ENCODE measurements around the gene BEST3.

BEST3 gene

DNA sequence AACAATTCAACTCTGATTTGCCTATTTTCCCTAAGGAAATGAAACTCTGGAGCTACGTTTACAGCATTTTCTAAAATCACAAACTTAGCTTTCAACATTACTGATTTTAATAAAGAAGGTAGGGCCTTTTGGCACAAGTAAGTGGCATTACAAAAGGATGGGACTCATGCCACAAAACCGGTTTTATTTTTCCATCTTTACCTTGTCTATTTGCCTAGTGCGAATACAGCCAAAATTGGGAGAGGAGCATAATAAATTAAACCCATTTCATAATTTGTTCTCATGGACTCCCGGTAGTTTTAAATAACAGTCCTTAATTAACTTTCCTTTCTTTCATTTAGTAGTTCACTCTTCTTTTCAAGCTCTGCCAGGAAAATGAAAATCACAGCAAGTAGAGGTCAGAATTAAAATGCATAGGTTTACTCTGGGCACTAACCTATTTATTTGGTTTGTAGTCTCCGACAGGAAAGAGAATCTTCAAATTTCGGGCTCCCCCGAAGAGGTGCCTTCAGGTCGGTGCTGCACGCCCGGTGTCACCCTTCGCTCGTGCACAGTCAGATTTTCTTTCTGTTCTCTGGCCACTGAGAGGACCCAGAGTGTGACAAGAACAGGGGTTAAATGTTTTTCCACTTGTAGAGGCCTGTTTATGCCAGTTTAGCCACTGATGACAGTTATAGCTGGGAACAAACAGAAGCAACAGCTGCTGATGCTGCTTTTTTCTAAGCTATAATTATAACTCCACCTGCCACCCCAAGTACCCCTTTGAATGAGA, at the start of gene BEST3:
Gene BEST3 (minus strand): TSS at position 535 of the 772 bp plus-strand sequence. CDS start 1,505 bp downstream, outside the sequence.
- H3K4me3 ChIP-seq (ENCODE audit: low read depth, low read length): no peak within 1 kb of the TSS
- ChIA-PET POLR2A (no interaction called here), CTCF (no interaction called here)
- no peak for DNase-seq (ENCODE audit: low read depth, low spot score)
- TF ChIP-seq, protein P1, sequence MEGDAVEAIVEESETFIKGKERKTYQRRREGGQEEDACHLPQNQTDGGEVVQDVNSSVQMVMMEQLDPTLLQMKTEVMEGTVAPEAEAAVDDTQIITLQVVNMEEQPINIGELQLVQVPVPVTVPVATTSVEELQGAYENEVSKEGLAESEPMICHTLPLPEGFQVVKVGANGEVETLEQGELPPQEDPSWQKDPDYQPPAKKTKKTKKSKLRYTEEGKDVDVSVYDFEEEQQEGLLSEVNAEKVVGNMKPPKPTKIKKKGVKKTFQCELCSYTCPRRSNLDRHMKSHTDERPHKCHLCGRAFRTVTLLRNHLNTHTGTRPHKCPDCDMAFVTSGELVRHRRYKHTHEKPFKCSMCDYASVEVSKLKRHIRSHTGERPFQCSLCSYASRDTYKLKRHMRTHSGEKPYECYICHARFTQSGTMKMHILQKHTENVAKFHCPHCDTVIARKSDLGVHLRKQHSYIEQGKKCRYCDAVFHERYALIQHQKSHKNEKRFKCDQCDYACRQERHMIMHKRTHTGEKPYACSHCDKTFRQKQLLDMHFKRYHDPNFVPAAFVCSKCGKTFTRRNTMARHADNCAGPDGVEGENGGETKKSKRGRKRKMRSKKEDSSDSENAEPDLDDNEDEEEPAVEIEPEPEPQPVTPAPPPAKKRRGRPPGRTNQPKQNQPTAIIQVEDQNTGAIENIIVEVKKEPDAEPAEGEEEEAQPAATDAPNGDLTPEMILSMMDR (IDR thresholded peaks at IDR 0.05; ENCODE audit: insufficient read depth, low read length, missing control alignments): no peak

DNA sequence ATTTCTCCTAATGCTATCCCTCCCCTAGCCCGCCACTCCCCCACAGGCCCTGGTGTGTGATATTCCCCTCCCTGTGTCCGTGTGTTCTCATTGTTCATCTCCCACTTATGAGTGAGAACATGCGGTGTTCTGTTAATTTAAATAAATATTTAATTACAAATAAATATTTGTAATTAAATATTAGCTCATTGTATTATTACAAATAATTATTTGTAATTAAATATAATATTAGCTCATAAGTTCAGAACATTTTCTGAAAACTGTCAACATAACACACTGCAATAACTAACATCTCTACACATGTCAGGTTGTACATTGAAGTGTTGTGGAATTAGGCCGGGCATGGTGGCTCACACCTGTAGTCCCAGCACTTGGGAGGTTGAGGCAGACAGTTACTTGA, 45.0 kb upstream of the BEST3 start:
- ChIA-PET POLR2A (no interaction called here), CTCF (no interaction called here)
- TF ChIP-seq, protein P1 (IDR thresholded peaks at IDR 0.05; ENCODE audit: insufficient read depth, low read length, missing control alignments): no peak

DNA sequence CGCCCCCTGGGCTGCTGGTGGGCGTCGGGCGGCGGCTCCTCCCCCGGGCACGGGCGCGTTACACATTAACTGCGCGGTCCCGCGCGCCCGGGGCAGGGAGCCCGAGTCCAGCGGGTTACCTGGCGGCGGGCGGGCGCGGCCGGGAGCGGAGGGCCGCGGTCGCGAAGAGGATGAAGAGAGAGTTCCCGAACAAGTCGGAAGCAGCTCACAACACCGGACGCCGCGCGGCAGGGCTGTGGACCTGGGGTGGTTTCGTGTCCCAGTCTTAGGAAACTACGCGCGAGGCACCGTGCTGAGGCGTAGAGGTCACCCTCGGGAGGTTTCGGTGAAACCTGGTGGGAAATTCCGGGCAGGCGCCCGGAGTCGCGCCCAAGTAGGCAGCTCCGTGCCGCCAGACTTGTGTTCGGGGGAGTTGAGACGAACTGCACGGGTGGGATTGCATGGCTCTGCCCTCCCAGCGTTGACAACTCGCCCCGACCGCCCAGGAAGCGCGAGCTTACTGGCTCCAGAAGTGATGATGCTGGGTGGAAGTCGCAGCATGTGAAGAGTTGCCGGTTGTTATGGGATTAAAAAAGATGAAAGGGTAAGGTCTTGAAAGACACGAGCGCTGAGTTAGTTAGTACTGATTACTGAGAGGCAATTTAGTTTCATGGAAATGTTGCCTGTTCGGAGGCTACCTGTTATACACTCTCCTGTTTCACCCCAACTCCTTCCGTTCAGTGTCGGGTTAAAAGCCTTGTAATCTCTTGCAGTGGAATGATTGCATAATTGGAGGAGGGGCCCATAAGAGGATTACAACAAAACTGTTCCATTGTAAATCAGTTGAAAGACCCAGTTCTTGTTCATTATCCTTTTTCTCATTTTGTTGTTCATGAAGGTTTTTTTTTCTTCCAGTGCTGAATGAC, 40.4 kb upstream of the BEST3 start:
- no peak for DNase-seq (ENCODE audit: low read depth, low spot score)
- ChIA-PET CTCF (interaction anchor here (0.6 to 1.4 kb wide), 4 partner anchors 13 to 382 kb away, joined by 3 to 5 read pairs (median 3); no protein-coding TSS in a partner anchor), POLR2A (no interaction called here)
- TF ChIP-seq, protein P1 (IDR thresholded peaks at IDR 0.05; ENCODE audit: insufficient read depth, low read length, missing control alignments): no peak
- peak overlapping the region; percentile 63 for H3K4me3 ChIP-seq (ENCODE audit: low read depth, low read length)

More for the DNA sequence above, 45.0 kb upstream of the BEST3 start:
- DNase-seq (ENCODE audit: low read depth, low spot score): no peak
- H3K4me3 ChIP-seq (ENCODE audit: low read depth, low read length): no peak overlapping the region

DNA sequence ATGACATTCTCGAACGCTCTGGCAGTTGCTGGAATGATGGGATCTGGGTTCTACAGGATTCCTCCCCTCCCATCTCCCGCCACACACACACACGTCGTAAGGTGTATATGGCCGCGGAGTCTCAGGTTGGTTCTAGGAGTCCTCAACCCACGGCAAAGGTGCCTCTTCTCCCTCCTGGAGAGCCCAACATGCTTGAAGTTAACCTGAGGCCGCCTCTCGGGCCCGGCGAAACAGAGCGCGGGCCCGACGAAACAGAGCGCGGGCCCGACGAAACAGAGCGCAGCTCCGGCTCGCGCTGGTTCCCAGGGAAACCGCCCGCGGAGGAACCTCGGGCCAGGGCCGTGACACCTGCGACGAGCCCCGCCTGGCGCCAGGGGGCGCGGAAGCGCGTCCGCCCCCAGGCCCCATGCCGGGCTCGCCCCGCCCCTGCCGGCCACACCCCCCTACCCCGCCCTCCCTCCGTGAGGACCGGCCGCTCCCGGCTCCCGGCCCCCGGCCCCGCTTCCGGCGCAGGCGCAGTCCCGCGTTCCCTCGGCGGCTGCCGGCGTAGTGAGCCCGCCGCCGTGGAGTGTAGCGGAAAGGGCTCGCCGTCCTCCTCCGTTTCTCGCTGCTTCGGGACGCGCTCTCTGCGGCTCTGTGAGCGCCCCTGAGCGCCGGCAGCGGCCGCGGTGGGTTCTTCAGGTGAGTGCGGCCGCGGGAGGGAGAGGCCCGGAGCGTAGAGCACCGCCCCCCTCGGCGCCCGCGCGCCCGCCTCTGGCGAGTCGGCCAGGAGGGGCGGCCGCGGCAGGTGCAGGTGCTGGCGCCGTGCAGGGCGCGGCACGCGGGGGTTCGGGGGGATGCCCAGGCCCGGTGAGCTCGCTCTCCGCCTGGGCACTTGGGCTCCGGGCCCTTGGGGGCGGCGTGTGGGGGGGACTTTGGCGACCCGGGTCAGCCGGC, 39.5 kb upstream of the BEST3 start, which contains the start of gene RAB3IP:
Gene RAB3IP (plus strand): TSS at position 510 of the 936 bp plus-strand sequence. CDS start 16,549 bp downstream, outside the sequence.
- H3K4me3 ChIP-seq (ENCODE audit: low read depth, low read length): peak within 1 kb of the TSS; percentile 63
- POLR2A ChIA-PET: no interaction called here
- CTCF ChIA-PET: interaction anchor here (0.6 to 1.3 kb wide), 5 partner anchors 12 to 381 kb away, joined by 3 to 5 read pairs (median 3); no protein-coding TSS in a partner anchor
- TF ChIP-seq, protein P1 (IDR thresholded peaks at IDR 0.05; ENCODE audit: insufficient read depth, low read length, missing control alignments): peak; percentile 61
- DNase-seq (ENCODE audit: low read depth, low spot score): no peak

DNA sequence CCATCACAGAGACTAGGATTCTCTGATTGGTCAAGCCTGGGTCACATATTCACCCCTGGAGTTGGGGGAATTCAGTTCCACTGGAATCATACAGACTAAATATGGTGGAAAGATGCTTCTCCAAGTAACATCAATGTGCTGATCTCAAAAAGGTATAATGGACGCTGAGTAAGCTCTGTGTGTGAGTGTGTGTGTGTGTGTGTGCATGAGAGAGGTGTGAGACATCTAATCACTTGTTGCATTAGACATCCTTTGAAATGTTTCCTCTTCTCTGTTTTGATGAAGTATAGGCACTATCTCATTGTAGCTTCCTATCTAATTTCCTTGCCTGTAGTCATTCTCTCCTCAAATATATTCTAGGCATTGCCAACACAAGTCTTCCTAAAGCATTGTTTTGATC, 34.5 kb upstream of the BEST3 start:
- no peak for DNase-seq (ENCODE audit: low read depth, low spot score)
- CTCF ChIA-PET: no interaction called here
- TF ChIP-seq, protein P1 (IDR thresholded peaks at IDR 0.05; ENCODE audit: insufficient read depth, low read length, missing control alignments): no peak
- no peak overlapping the region for H3K4me3 ChIP-seq (ENCODE audit: low read depth, low read length)
- POLR2A ChIA-PET: no interaction called here
